Neural cell (in vitro differentiated cells): ENCODE data around the gene CAMK1. TPM values are rescaled to one million over a fixed set of nuclear protein-coding genes. Genes with fewer than 3 reads are reported as not detected.

Experiments used
- H2AFZ ChIP-seq: fragments of 200-600, 300-800 bp; sonication (generic), shearing (Covaris generic); 2 replicates; pipeline ENCODE4 v1.6.0; 2014; ENCODE audit warnings: low read depth, mild to moderate bottlenecking, antibody characterized with exemption, low read length, moderate library complexity
- H3F3A ChIP-seq: fragments of 200-600 bp; shearing (Covaris generic); 2 replicates; pipeline ENCODE4 v1.6.1; 2016; ENCODE audit warnings: mild to moderate bottlenecking, moderate library complexity, mixed read lengths, antibody characterized with exemption, low read length; ENCODE audit not compliant: insufficient read depth, poor library complexity, severe bottlenecking
- H3K27ac ChIP-seq: fragments of 200-600, 300-800 bp; sonication (generic), shearing (Covaris generic); 2 replicates; pipeline ENCODE4 v1.5.1; 2014; ENCODE audit warnings: mild to moderate bottlenecking, low read length, moderate library complexity
- H3K27me3 ChIP-seq: fragments of 300-800, 200-600 bp; sonication (generic), shearing (Covaris generic); 2 replicates; pipeline ENCODE4 v1.6.0; 2014; ENCODE audit warnings: mild to moderate bottlenecking, low read depth, low read length, moderate library complexity; ENCODE audit not compliant: insufficient read depth
- H3K36me3 ChIP-seq: fragments of 300-800, 200-600 bp; sonication (generic), shearing (Covaris generic); 2 replicates; pipeline ENCODE4 v1.5.1; 2014; ENCODE audit warnings: mild to moderate bottlenecking, antibody characterized with exemption, low read length, moderate library complexity; ENCODE audit not compliant: insufficient read depth
- H3K4me2 ChIP-seq: fragments of 300-800, 200-600 bp; sonication (generic), shearing (Covaris generic); 2 replicates; pipeline ENCODE4 v1.6.0; 2014; ENCODE audit warnings: mild to moderate bottlenecking, low read length
- H3K4me3 ChIP-seq: fragments of 300-800, 200-600 bp; sonication (generic), shearing (Covaris generic); 2 replicates; pipeline ENCODE4 v1.5.1; 2014; ENCODE audit warnings: mild to moderate bottlenecking, low read length, moderate library complexity
- H3K79me2 ChIP-seq: fragments of 200-600 bp; shearing (Covaris generic); replicated peaks from 2 replicates; pipeline ENCODE4 v1.6.0; 2014; ENCODE audit warnings: mild to moderate bottlenecking, low read length, moderate library complexity; ENCODE audit not compliant: insufficient read depth
- H3K9ac ChIP-seq: fragments of 300-800, 200-600 bp; sonication (generic), shearing (Covaris generic); 2 replicates; pipeline ENCODE4 v1.6.1; 2016; ENCODE audit warnings: mild to moderate bottlenecking, low read length, mixed read lengths
- H3K9me2 ChIP-seq: fragments of 200-600 bp; shearing (Covaris generic); 2 replicates; pipeline ENCODE4 v1.6.1; 2016; ENCODE audit warnings: mild to moderate bottlenecking, low read length, mixed read lengths; ENCODE audit not compliant: insufficient read depth
- H3K9me3 ChIP-seq: fragments of 200-600, 300-800 bp; sonication (generic), shearing (Covaris generic); 2 replicates; pipeline ENCODE4 v1.6.1; 2016; ENCODE audit warnings: mild to moderate bottlenecking, mixed run types, low read length, moderate library complexity, mixed read lengths
- H4K20me1 ChIP-seq: fragments of 200-600 bp; shearing (Covaris generic); 2 replicates; pipeline ENCODE4 v1.6.1; 2016; ENCODE audit warnings: mild to moderate bottlenecking, mixed run types; ENCODE audit not compliant: insufficient read depth
- EP300 ChIP-seq: fragments of 450-650 bp; conservative IDR thresholded peaks from 2 replicates; pipeline ENCODE4 v1.6.1; 2014; ENCODE audit warnings: antibody characterized with exemption, mild to moderate bottlenecking, moderate library complexity; ENCODE audit not compliant: poor library complexity, severe bottlenecking
- EZH2 ChIP-seq: fragments of 200-600, 300-800 bp; shearing (Covaris generic), sonication (generic); IDR thresholded peaks from 2 replicates; pipeline ENCODE4 v1.6.1; 2014; ENCODE audit warnings: antibody characterized with exemption, low read length, borderline replicate concordance, mild to moderate bottlenecking; ENCODE audit not compliant: insufficient read depth, poor library complexity, severe bottlenecking
- MXI1 ChIP-seq: fragments of 450-650 bp; conservative IDR thresholded peaks from 2 replicates; pipeline ENCODE4 v1.6.1; 2014; ENCODE audit warnings: antibody characterized with exemption, mild to moderate bottlenecking; ENCODE audit not compliant: poor library complexity, severe bottlenecking
- POLR2AphosphoS5 ChIP-seq: IDR thresholded peaks from 2 replicates; pipeline ENCODE4 v1.6.1; 2012
- RAD21 ChIP-seq: fragments of 450-650 bp; conservative IDR thresholded peaks from 2 replicates; pipeline ENCODE4 v1.6.1; 2014; ENCODE audit warnings: antibody characterized with exemption, mild to moderate bottlenecking, moderate library complexity
- REST ChIP-seq: IDR thresholded peaks from 2 replicates; pipeline ENCODE4 v1.6.1; 2012; ENCODE audit warnings: borderline replicate concordance
- SMC3 ChIP-seq: fragments of 450-650 bp; conservative IDR thresholded peaks from 2 replicates; pipeline ENCODE4 v1.6.1; 2014; ENCODE audit warnings: antibody characterized with exemption, mild to moderate bottlenecking, moderate library complexity; ENCODE audit not compliant: poor library complexity
- TAF1 ChIP-seq: IDR thresholded peaks from 2 replicates; pipeline ENCODE4 v1.6.1; 2012; ENCODE audit warnings: low read depth
- polyA plus RNA-seq: library from polyadenylated mRNA; depleted of rRNA; stranded (reverse); fragments of >200 nt; gene quantifications from 2 replicates; pipeline ENCODE4 v1.2.3, GENCODE V29; 2014
- TF ChIP-seq, protein P1 (sequence below): fragments of 450-650 bp; IDR thresholded peaks from 2 replicates; pipeline ENCODE4 v1.5.1; 2014; ENCODE audit warnings: antibody characterized with exemption, mild to moderate bottlenecking, moderate library complexity; ENCODE audit not compliant: poor library complexity, severe bottlenecking

CAMK1 gene
- polyA plus RNA-seq, 1 donor from 2014 or later = 18.7 TPM

GRCh38 chr3:9760779-9761505 is 8.8 kb downstream of the CAMK1 start:
- H3K9ac ChIP-seq = no peak overlapping the region
- H3K36me3 ChIP-seq = no peaks in the 10 kb centered on the region

DNA sequence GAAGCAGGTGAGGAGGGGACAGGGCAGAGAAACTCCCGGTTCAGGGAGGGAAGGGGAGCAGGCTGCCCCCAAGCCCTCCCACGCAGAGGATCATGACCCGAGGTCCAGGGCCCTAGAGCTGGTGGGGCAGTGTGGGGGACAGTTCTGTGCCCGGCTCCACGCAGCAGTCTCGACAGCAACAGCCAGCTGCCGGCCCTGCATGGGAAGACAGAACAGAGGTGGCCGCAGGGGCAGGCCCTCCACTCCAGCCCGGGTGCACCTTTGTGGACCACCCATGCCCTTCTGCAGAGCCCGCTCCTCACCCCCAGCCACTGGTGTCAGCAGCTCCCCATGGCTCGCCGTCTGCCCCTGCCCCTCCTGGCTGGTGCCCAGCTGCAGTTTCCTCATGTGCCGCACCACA is 12.3 kb downstream of the CAMK1 start:
- Histone ChIP-seq H2AFZ (no peak overlapping the region), H3K4me2 (no peak overlapping the region), H3K9ac (no peak overlapping the region), H4K20me1 (no peaks in the 10 kb centered on the region), H3F3A (no peaks in the 10 kb centered on the region), H3K36me3 (no peaks in the 10 kb centered on the region), H3K9me3 (no peaks in the 10 kb centered on the region), H3K79me2 (no peaks in the 10 kb centered on the region), H3K27ac (no peak overlapping the region), H3K9me2 (no peaks in the 10 kb centered on the region), H3K27me3 (no peaks in the 10 kb centered on the region), H3K4me3 (no peak overlapping the region)
- TF ChIP-seq EZH2 (no peak), MXI1 (no peak), REST (no peak), RAD21 (no peak), SMC3 (no peak), TAF1 (no peak)
- TF ChIP-seq, protein P1, sequence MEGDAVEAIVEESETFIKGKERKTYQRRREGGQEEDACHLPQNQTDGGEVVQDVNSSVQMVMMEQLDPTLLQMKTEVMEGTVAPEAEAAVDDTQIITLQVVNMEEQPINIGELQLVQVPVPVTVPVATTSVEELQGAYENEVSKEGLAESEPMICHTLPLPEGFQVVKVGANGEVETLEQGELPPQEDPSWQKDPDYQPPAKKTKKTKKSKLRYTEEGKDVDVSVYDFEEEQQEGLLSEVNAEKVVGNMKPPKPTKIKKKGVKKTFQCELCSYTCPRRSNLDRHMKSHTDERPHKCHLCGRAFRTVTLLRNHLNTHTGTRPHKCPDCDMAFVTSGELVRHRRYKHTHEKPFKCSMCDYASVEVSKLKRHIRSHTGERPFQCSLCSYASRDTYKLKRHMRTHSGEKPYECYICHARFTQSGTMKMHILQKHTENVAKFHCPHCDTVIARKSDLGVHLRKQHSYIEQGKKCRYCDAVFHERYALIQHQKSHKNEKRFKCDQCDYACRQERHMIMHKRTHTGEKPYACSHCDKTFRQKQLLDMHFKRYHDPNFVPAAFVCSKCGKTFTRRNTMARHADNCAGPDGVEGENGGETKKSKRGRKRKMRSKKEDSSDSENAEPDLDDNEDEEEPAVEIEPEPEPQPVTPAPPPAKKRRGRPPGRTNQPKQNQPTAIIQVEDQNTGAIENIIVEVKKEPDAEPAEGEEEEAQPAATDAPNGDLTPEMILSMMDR = no peak

More at GRCh38 chr3:9760779-9761505, 8.8 kb downstream of the CAMK1 start:
- H3K79me2 ChIP-seq = no peaks in the 10 kb centered on the region
- H3F3A ChIP-seq = no peaks in the 10 kb centered on the region
- H3K27ac ChIP-seq = no peak overlapping the region
- no peaks in the 10 kb centered on the region for H3K27me3 ChIP-seq
- H3K9me3 ChIP-seq = no peaks in the 10 kb centered on the region
- H4K20me1 ChIP-seq = no peaks in the 10 kb centered on the region
- TF ChIP-seq EZH2 (no peak), MXI1 (no peak), TAF1 (no peak), EP300 (no peak), SMC3 (no peak), POLR2AphosphoS5 (no peak), RAD21 (no peak), REST (no peak)
- TF ChIP-seq, protein P1 = no peak
- no peaks in the 10 kb centered on the region for H3K9me2 ChIP-seq
- H3K4me3 ChIP-seq = no peak overlapping the region
- no peak overlapping the region for H3K4me2 ChIP-seq
- no peak overlapping the region for H2AFZ ChIP-seq
